Lower leg skin (tissue), 4 donors: ENCODE results near the gene SUMF1. TPM values are rescaled to one million over a fixed set of nuclear protein-coding genes. Genes with fewer than 3 reads are reported as not detected.

ENCODE experiments used
- DNase-seq, 2 donors: peaks; one replicate each; pipeline ENCODE4 v3.0.0-alpha.2; 2019; ENCODE audit warnings: low spot score in 2 of 2
- H3K4me3 ChIP-seq: fragments of 200-600 bp; sonication (generic); 2 replicates; pipeline ENCODE4 v1.5.1; 2017; ENCODE audit warnings: mild to moderate bottlenecking, low read depth; ENCODE audit not compliant: poor library complexity, severe bottlenecking
- CTCF ChIP-seq, 3 donors: fragments of 450-650 bp; IDR thresholded peaks; one replicate each; pipeline ENCODE4 v1.5.1; 2016; ENCODE audit warnings: antibody characterized with exemption in 3 of 3, mild to moderate bottlenecking in 3 of 3, moderate library complexity in 2 of 3
- POLR2A ChIP-seq, 2 donors: fragments of 450-650 bp; IDR thresholded peaks; one replicate each; pipeline ENCODE4 v1.6.1; 2016 to 2017; ENCODE audit warnings: antibody characterized with exemption in 2 of 2, mild to moderate bottlenecking in 1 of 2, moderate library complexity in 1 of 2
- WGBS, 2 donors: methylation state at CpG; one replicate each; pipeline ENCODE4 v1.1.5; 2018; 5-methylcytosine and 5-hydroxymethylcytosine counted together
- intact Hi-C: fragments of 100-400 bp; cut with DNase I; formaldehyde crosslinking; loops from one replicate; pipeline ENCODE4 v1.15.0; 2023; ENCODE audit warnings: low total_unique reads
- total RNA-seq, 4 donors: library from RNA; depleted of rRNA; stranded (reverse); fragments of >200 nt; gene quantifications; one replicate each; pipeline ENCODE4 v1.1.0, GENCODE V29; 2016

The SUMF1 gene
- total RNA-seq, 4 donors from 2014 or later: 35.2 to 63.8 (median 59.6) TPM

GRCh38 chr3:4387210-4388204, 79.6 kb downstream of the SUMF1 start:
- no peak for TF ChIP-seq CTCF (IDR thresholded peaks at IDR 0.05)
- TF ChIP-seq POLR2A (IDR thresholded peaks at IDR 0.05): no peak
- DNase-seq: no peak
- WGBS, 2 donors: 94 to 95% methylated on average over 2 of the region's 2 CpGs
- H3K4me3 ChIP-seq: no peak overlapping the region
- intact Hi-C loops: no loop called here

GRCh38 chr3:4385201-4385600, 81.9 kb downstream of the SUMF1 start:
- no peak for DNase-seq
- intact Hi-C loops: no loop called here

GRCh38 chr3:4380013-4380412, 87.1 kb downstream of the SUMF1 start:
- DNase-seq: no peak
- intact Hi-C loops: no loop called here
- no peak overlapping the region for H3K4me3 ChIP-seq
- TF ChIP-seq CTCF (IDR thresholded peaks at IDR 0.05) (no peak), POLR2A (IDR thresholded peaks at IDR 0.05) (no peak)
- WGBS, 2 donors: 94 to 100% methylated on average over 4 of the region's 4 CpGs

More at GRCh38 chr3:4385201-4385600, 81.9 kb downstream of the SUMF1 start:
- 70 to 82% methylated on average over 6 of the region's 6 CpGs for WGBS, 2 donors
- no peak for TF ChIP-seq POLR2A (IDR thresholded peaks at IDR 0.05)
- no peak for TF ChIP-seq CTCF (IDR thresholded peaks at IDR 0.05)
- no peak overlapping the region for H3K4me3 ChIP-seq

DNA sequence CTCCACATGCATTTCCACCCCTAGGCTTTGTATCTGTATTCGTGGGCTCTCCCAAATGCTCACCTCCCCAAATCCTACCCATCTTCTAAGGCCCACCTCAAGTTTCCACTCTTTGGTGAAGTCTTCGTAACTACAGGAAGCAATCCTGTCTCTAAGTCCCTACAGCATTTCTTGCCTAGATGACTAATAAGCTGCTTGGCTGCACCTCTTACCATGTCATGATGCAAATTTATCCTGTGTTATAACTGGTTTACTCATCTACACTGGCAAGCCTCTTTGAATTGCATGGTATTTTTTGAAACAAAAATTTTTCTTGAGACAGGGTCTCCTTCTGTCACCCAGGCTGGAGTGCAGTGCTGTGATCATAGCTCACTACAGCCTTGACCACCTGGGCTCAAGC, 90.6 kb downstream of the SUMF1 start:
- intact Hi-C loops: no loop called here
- no peak overlapping the region for H3K4me3 ChIP-seq
- 91 to 92% methylated on average over 2 of the region's 2 CpGs for WGBS, 2 donors
- TF ChIP-seq CTCF (IDR thresholded peaks at IDR 0.05): no peak
- no peak for DNase-seq

GRCh38 chr3:4375911-4376310, 91.2 kb downstream of the SUMF1 start:
- 88 to 92% methylated on average over 2 of the region's 2 CpGs for WGBS, 2 donors
- no peak overlapping the region for H3K4me3 ChIP-seq
- no peak for TF ChIP-seq POLR2A (IDR thresholded peaks at IDR 0.05)
- TF ChIP-seq CTCF (IDR thresholded peaks at IDR 0.05): no peak
- intact Hi-C loops: no loop called here
- DNase-seq: no peak
